Occipital lobe (tissue), 2 donors: ENCODE results near the gene FERD3L. TPM values are rescaled to one million over a fixed set of nuclear protein-coding genes. Genes with fewer than 3 reads are reported as not detected.

Experiments
- DNase-seq: peaks from one replicate; lab custom pipeline; 2025; lab: John Stamatoyannopoulos, UW
- total RNA-seq: library from RNA; depleted of rRNA; stranded (reverse); fragments of >200 nt; gene quantifications from one replicate; pipeline ENCODE4 v1.2.3, GENCODE V29; 2014

Gene FERD3L
- total RNA-seq, 1 donor from 2014 or later, result not detected

DNA sequence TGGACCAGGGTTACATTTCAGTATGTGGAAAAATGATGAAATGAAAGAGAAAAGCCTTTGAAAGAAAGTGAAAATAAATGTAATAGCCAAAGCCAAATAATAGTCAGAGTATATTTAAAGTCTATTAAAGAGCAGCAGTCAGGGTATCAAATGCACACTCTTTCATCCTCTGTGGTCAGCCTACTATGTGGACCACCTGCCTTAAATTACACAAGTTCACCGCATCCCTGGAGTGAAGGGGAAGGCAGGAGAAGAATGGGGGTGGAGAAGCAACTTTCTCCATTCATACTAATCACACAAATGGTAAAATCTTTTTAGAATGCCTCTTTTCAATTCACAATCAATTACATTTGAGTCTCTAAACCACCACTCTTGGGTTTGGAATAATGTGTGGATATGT lies 43.7 kb downstream of the FERD3L start:
- no peak for DNase-seq

DNA sequence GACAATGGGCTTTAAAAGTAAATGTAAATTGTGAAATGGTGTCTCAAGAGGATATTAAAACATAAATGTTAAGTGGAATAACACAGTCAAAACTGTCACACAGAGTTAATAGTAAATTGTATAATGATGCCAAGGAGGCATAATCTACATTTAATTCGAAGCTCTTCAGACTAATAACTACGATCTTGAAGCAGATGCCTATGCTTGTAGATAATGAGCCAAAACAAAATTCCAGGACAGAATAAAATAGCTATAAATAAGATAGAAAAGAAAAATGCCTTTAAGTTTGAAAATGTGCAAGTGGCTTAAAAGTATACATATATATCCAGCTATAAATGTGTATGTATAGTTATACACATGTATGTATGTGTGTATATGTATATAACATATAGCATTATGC lies 45.3 kb downstream of the FERD3L start:
- DNase-seq, result no peak

DNA sequence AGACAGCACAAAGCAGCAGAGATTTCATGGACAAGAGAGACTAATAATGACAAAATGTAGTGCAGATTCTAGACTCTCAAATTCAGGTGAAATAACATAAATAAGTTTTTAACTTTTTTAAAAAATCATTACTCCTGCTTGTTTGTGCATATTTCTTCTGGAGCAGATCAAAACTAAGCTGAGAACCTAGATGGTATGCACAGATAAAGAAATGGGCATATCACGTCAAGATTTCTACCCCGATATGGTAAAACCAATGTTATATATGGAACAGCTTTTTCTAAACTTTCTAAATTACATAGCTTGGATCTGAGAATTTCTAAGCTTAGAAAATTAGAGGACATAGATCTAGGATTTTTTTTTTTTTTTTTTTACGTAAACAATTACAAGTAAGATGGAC lies 46.0 kb downstream of the FERD3L start:
- no peak for DNase-seq

DNA sequence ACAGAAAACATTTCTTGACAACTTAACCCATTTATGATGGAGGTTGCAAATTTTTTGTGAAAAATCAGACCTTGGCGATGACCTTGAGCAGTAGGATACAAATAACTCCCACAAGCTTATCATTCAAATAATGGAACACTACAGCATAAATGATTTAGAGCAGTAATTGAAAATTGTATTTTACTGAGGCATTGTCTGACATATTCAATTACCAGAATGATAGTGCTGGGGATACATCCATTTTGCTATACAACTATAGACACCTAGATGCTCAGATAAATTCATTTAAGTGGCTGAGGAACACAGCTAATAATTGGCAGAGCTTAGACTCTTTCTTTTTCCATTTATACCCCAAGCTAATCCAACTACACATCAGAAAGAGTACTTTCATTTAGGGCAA lies 46.7 kb downstream of the FERD3L start:
- DNase-seq, result no peak

DNA sequence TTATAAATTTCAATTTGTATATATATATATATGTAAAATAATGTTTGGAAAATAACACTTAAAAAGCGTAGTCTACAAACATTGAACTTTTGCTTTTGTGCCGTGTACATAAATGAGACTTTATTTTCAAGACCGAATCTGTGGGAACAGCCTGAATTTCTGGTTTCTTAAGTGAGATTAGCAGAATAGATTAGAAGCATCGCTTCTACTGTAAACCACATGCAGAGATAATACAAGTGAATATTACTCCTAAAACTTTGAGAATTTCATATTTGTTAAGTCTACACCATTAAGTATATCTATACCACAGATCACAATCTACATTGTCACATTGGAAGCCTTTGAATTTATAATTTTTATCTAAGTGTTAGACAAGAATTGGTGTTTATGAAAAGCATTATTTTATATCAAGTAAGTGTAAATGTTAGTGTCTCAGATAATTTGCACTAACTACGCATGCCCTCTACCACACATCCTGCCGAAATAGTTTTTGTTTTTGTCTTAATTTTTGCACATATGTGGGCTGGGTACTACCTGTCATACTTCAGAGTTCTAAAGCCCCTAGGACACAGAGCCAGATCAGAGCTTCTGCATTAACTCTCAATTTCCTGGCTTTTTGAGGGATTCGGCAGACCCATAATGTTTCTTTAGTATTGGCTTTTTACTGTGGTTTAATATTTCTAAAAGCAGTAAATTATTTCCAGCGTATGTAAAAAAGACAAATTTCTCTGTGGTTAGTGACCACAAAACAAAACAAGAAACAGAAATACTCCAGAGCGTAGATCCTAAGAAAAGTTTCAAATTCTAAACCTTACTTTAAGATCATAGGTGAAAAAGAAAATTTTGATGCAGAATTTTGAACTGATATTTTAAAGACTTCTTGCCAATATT lies 47.8 kb downstream of the FERD3L start:
- no peak for DNase-seq

DNA sequence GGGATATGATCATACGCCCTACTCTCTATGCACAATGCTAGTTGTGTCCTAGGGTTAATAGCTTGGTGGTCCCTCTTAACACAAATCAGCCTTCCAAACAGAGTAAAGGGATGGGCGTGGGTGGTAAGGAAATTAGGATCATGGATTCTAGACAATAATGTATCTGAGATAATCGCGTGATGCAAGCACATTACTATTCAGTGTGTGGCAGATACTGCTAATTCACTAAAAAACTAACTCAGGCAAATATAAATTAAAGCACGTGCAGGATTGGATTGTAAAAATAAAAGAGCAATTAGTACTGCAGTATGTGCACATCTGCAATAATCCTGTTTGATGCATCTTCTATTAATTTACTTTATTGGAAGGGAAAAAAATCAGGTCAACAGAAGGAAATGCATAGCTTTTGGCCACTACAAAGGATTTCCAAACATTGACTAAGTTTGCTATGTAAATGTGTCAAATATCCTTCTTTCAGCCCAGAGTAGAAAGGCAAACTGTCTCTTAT lies 49.8 kb downstream of the FERD3L start:
- no peak for DNase-seq

Other genes starting within 250 kb of the FERD3L start
- gene TWIST1, start 27.8 kb downstream of the FERD3L start, total RNA-seq, result 0.62 TPM